GM12872 (cell line): ENCODE results near the gene ETF1.
A peak's percentile ranks its signal among the peaks of the same experiment; 100 is the strongest.

Experiments used
- TF ChIP-seq, protein P1 (sequence below): IDR thresholded peaks from 3 replicates; pipeline ENCODE4 v1.5.1; 2011; ENCODE audit warnings: low read depth, mild to moderate bottlenecking, low read length, moderate library complexity; ENCODE audit not compliant: insufficient read depth

The ETF1 gene

DNA sequence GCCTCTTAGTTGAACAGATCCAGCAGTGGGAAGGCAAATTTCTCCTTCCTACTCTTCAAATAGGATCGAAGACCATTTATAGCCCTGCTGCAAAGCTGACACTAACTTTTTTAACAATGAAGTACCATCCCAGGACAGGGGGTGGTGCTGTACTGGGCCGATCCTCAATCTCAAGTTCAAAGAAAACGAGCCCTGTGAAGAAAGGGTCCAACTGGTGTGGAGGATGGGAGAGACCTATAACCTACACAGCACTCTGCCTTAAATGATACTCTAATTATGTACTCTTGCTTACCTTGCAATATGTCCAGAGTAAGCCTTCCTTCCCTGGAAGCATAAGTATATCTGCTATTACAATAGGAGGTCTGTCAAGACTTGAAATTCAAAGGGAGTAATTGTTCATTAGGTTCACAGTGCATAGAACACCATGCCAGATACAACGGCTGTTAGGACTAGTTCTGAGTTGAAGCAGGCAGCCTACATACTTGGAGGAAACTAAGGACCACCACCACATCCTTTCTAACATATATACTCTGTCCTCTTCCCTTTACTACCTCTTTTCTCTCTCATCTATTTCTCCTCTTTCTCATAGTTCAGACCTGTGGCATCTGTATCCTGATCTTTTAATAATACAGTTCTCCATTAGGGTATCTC, 6.2 kb downstream of the ETF1 start:
- TF ChIP-seq, protein P1, sequence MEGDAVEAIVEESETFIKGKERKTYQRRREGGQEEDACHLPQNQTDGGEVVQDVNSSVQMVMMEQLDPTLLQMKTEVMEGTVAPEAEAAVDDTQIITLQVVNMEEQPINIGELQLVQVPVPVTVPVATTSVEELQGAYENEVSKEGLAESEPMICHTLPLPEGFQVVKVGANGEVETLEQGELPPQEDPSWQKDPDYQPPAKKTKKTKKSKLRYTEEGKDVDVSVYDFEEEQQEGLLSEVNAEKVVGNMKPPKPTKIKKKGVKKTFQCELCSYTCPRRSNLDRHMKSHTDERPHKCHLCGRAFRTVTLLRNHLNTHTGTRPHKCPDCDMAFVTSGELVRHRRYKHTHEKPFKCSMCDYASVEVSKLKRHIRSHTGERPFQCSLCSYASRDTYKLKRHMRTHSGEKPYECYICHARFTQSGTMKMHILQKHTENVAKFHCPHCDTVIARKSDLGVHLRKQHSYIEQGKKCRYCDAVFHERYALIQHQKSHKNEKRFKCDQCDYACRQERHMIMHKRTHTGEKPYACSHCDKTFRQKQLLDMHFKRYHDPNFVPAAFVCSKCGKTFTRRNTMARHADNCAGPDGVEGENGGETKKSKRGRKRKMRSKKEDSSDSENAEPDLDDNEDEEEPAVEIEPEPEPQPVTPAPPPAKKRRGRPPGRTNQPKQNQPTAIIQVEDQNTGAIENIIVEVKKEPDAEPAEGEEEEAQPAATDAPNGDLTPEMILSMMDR = peak; percentile 36; the same call in 2 of the 3 replicates

DNA sequence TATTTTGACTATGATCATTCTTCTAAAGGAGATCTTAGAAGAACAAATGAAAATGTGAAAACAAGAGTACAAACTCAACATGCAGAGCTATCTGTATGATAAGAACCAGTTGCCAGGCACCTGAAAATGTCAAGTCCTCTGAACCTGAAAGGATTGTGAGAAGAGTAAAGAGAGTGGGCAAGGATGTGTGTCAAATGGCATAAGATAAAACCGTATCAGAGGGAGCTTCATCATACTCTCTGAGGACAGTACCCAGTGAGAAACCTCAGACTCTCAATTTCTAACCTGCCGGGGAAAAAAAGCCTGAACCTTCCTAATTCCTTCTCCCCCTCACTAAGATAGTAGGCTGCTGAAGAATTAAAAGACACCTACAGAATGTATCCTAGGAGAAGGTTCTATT, 6.8 kb downstream of the ETF1 start:
- TF ChIP-seq, protein P1 = no peak

DNA sequence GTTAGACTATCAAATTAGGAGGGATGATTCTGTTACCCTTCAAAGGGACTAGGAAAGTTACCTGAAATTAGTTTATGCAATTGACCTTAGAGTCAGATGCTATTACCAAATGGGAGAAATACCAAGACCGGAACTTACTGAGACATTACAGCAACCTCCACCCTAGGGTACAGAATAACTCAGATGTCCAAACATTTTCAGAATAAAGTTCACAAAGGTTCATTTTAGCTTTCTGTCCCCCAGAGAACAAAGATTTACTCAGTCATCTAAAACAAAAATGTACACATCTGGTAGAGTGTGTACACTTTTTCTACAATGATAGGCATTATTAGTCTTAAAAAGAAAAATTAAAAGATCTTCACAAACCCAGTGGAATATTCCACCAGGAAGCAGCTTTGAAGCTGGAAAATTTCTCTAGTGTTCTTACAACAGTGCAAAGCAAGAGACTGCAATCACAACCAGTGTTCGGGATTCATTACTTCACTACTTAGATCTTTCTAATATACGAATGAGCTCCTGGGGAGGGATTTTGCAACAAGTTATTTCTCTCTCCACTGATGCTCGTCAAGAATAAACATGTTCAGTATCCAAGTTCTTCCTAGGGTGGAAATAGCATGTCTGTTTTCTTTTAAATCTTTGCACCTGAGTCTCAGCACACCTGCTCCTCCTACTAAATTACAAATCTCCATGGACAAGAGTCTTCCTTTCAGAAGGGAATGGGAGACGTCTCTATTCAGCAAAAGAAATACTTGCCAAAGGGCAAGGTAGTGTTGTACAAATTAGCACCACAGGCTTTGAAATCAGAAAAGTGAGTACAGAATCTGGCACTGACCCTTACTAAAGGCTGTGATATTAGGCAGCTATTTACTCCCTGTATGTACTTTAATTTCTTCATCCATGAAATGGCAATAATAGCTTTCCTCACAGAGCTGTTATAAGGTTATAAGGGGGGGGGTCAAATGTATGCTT, 8.8 kb downstream of the ETF1 start:
- TF ChIP-seq, protein P1 = no peak

DNA sequence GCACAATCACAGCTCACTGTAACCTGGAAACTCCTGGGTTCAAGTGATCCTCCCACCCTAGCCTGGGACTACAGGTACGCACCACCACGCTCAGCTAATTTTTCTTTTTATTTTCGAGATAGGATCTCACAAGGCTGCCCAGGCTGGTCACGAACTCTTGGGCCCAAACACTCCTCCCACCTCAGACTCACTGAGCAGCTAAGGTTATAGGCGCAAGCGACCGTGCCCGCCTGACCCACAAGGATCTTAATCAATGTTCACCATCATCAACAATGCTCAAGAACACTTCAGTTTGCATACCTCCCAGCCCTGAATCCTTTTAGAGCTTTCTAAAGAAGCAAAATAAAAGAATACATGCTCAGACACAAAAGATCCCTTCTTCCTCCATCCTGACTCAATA, 13.2 kb downstream of the ETF1 start:
- TF ChIP-seq, protein P1 = no peak

DNA sequence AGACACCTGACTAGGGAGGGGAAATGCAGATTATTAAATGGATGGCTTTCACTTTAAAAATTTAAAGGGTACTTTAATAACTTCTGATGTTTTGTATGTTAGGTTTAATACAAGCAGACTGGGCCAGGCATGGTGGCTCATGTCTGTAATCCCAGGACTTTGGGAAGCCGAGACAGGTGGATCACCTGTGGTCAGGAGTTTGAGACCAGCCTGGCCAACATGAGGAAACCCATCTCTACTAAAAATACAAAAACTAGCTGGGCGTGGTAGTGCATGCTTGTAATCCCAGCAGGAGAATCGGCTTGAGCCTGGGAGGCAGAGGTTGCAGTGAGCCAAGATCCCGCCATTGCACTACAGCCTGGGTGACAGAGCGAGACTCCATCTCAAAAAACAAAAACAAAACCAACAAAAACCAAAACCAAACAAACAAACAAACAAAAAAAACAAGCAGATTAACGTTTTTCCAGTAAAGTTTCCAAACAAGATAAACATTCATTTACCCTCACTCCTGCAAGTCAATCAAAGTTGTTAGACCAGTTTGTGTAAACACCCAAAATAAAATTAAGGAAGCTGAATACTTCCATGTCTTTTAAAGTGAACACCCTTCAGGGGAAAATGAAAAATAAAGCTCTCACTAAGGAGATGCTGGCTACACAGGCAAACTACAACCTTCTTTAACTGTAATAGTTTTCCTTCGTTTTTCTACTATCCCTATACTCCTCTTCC, 14.1 kb downstream of the ETF1 start:
- TF ChIP-seq, protein P1 = no peak

DNA sequence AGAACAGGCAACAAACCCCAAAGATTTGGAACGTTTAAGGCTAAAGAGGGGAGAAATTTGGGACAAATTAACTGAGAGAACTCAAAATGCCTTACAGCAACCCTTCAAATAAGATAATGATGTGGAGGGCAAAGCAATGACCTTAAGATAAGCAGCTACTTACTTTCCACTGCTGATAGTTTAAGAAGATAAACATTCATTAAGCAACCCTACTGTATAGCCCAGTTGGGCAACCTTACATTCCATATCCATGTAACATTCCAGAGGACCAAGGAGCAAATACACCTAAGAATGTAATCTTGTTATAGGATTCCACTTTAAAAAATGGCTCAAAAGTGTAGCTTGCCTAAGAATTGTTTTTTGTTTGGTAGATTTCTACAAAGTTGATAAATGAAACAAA, 14.8 kb downstream of the ETF1 start:
- TF ChIP-seq, protein P1 = no peak

DNA sequence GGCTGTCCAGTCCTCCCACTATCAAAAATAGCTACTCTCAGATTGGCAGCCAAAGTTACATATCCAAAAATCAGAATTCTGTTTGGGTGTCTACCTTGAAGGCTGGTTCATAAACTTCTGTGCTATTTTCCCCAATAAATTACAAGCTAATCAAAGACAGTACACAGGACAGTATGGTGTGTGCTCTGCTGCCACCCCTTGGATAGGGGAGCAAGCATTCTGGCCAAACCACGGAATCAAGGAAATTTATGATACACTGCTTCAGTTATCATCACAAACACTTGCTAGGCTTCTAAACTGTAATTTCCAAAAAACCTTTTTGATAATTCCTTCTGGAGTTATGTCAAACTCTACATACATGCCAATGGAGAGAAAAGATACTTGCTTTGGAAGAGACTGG, 15.9 kb downstream of the ETF1 start:
- TF ChIP-seq, protein P1 = no peak
